Spleen (tissue), 11 donors: Measurements from ENCODE around the gene RFLNA. TPM values are rescaled to one million over a fixed set of nuclear protein-coding genes. Genes with fewer than 3 reads are reported as not detected.

Experiments
- DNase-seq: peaks from one replicate; pipeline ENCODE4 v3.0.0-alpha.2; 2020
- H3K27ac ChIP-seq, 8 donors: fragments of 200-600 bp; sonication (generic) in 7 of 8; 1 replicate in 4 of 8; 2 replicates in 4 of 8; pipeline versions ENCODE4 v1.5.0 to v1.8.0; 2016 to 2021; ENCODE audit warnings: inconsistent platforms in 4 of 8, mild to moderate bottlenecking in 4 of 8, moderate library complexity in 1 of 8
- H3K27me3 ChIP-seq, 7 donors: fragments of 200-600 bp; sonication (generic) in 6 of 7; replicated peaks in 1 of 7; 1 replicate in 4 of 7; 2 replicates in 3 of 7; pipeline versions ENCODE4 v1.5.0 to v1.8.0; 2016 to 2021; ENCODE audit warnings: inconsistent platforms in 3 of 7, mild to moderate bottlenecking in 1 of 7
- H3K36me3 ChIP-seq, 6 donors: fragments of 200-600 bp; sonication (generic) in 5 of 6; 1 replicate in 4 of 6; 2 replicates in 2 of 6; pipeline versions ENCODE4 v1.5.0 to v1.8.0; 2016 to 2021; ENCODE audit warnings: inconsistent platforms in 2 of 6
- H3K4me1 ChIP-seq, 6 donors: fragments of 200-600 bp; sonication (generic) in 5 of 6; 1 replicate in 3 of 6; 2 replicates in 3 of 6; pipeline versions ENCODE4 v1.5.0 to v1.8.0; 2016 to 2021; ENCODE audit warnings: inconsistent platforms in 3 of 6
- H3K4me3 ChIP-seq, 8 donors: fragments of 200-600 bp; sonication (generic) in 7 of 8; 1 replicate in 4 of 8; 2 replicates in 4 of 8; pipeline versions ENCODE4 v1.5.0 to v1.8.0; 2016 to 2021; ENCODE audit warnings: inconsistent platforms in 4 of 8, mild to moderate bottlenecking in 4 of 8, moderate library complexity in 2 of 8
- H3K9me3 ChIP-seq, 8 donors: fragments of 200-600 bp; sonication (generic) in 7 of 8; 1 replicate in 4 of 8; 2 replicates in 4 of 8; pipeline versions ENCODE4 v1.5.0 to v1.8.0; 2016 to 2021; ENCODE audit warnings: inconsistent platforms in 4 of 8
- CTCF ChIP-seq, 11 experiments: fragments of 200-600 bp in 7 of 11; fragments of 450-650 bp in 4 of 11; sonication (generic) in 4 of 11; IDR thresholded peaks in 8 of 11; conservative IDR thresholded peaks in 3 of 11; 1 replicate in 7 of 11; 2 replicates in 4 of 11; pipeline versions ENCODE4 v1.4.0 to v1.8.0; 2016 to 2021; ENCODE audit warnings: antibody characterized with exemption in 11 of 11, inconsistent platforms in 4 of 11, mild to moderate bottlenecking in 1 of 11
- POLR2A ChIP-seq, 3 donors: fragments of 450-650 bp; IDR thresholded peaks; one replicate each; pipeline ENCODE4 v1.5.1; 2017; ENCODE audit warnings: antibody characterized with exemption in 3 of 3, mild to moderate bottlenecking in 1 of 3
- POLR2AphosphoS5 ChIP-seq, 3 donors: sonication (generic); formaldehyde crosslinking; IDR thresholded peaks; one replicate each; pipeline ENCODE4 v1.5.1; 2017; ENCODE audit warnings: antibody characterized with exemption in 3 of 3
- WGBS, 5 donors: extraction: QIAGEN DNeasy Blood & Tissue Kit in 3 of 5; methylation state at CpG; one replicate each; pipeline versions ENCODE4 v1.1.5 to v1.1.7; 2013 to 2018; 5-methylcytosine and 5-hydroxymethylcytosine counted together
- intact Hi-C: fragments of 100-400 bp; cut with DNase I; formaldehyde crosslinking; loops from one replicate; pipeline ENCODE4 v1.15.0; 2023; ENCODE audit warnings: low total_unique reads
- polyA plus RNA-seq, 3 donors: library from polyadenylated mRNA; stranded (reverse); fragments of 200-250 nt; gene quantifications; one replicate each; pipeline ENCODE4 v1.2.1, GENCODE V29; 2013
- total RNA-seq, 7 donors: library from RNA; depleted of rRNA in 3 of 7; stranded (reverse); fragments of >200 nt in 3 of 7; fragmentation: NEBNext Ultra II Directional in 4 of 7; extraction: Animal tissue kit (Norgen Biotek cat#: 25700) in 4 of 7; gene quantifications; one replicate each; pipeline versions ENCODE4 v1.1.0 to v1.2.1, GENCODE V29; 2016 to 2021
- donor health status: healthy with polysubstance abuse.
- donor health status: DM: no; HTN: no; CAD: no; lungs with moderate emphysema.
- donor health status: DM: no; HTN: no; CAD: no.
- donor health status: Bipolar disorder and iron deficiency.
- donor health status: healthy.
- donor health status: DM: no; HTN: no; CAD: no.
- donor health status: DM: yes; HTN: yes; CAD: no.

The RFLNA gene
- total and polyA plus RNA-seq, 10 donors: 0.04 to 0.35 (median 0.21) TPM; not detected in 6

- H3K4me1 ChIP-seq: no peaks in the 10 kb centered on the region
- H3K9me3 ChIP-seq: peaks cover 0 to 4% (median 0%) of the 10 kb centered on the region in 8 donors
- H3K36me3 ChIP-seq: no peaks in the 10 kb centered on the region
- intact Hi-C loops: no loop called here
- TF ChIP-seq POLR2AphosphoS5 (IDR thresholded peaks at IDR 0.05): no peak
- TF ChIP-seq CTCF (IDR thresholded peaks at IDR 0.05 in 8 of 11, conservative IDR thresholded peaks at IDR 0.05 in 3 of 11): no peak
- no peak for TF ChIP-seq POLR2A (IDR thresholded peaks at IDR 0.05)
- DNase-seq: no peak
- H3K27me3 ChIP-seq: peaks cover 0 to 41% (median 6%) of the 10 kb centered on the region in 7 donors
- no peak overlapping the region for H3K4me3 ChIP-seq
- 81 to 87% (median 85%) methylated on average over 15 to 20 of the region's 20 CpGs for WGBS, 5 donors
- no peak overlapping the region for H3K27ac ChIP-seq
These were observed 16.3 kb upstream of the RFLNA start for GRCh38 chr12:124278389-124279101.

- H3K27ac ChIP-seq: no peak overlapping the region
- 84 to 92% (median 90%) methylated on average over 11 of the region's 11 CpGs for WGBS, 5 donors
- no peak overlapping the region for H3K4me3 ChIP-seq
- no peak for DNase-seq
- peaks cover 0 to 41% (median 6%) of the 10 kb centered on the region in 7 donors for H3K27me3 ChIP-seq
- intact Hi-C loops: no loop called here
- no peak for TF ChIP-seq POLR2A (IDR thresholded peaks at IDR 0.05)
- H3K4me1 ChIP-seq: no peaks in the 10 kb centered on the region
- peaks cover 0 to 7% (median 3%) of the 10 kb centered on the region in 8 donors for H3K9me3 ChIP-seq
- H3K36me3 ChIP-seq: no peaks in the 10 kb centered on the region
These were observed 15.6 kb upstream of the RFLNA start for GRCh38 chr12:124279315-124279714.

- intact Hi-C loops: no loop called here
- Histone ChIP-seq H3K27me3 (peaks cover 0 to 41% (median 6%) of the 10 kb centered on the region in 7 donors), H3K36me3 (no peaks in the 10 kb centered on the region), H3K9me3 (peaks cover 0 to 13% (median 9%) of the 10 kb centered on the region in 8 donors), H3K4me1 (no peaks in the 10 kb centered on the region), H3K4me3 (no peak overlapping the region), H3K27ac (no peak overlapping the region)
- no peak for TF ChIP-seq POLR2A (IDR thresholded peaks at IDR 0.05)
- no peak for TF ChIP-seq POLR2AphosphoS5 (IDR thresholded peaks at IDR 0.05)
- TF ChIP-seq CTCF (IDR thresholded peaks at IDR 0.05 in 8 of 11, conservative IDR thresholded peaks at IDR 0.05 in 3 of 11): no peak
- WGBS, 5 donors: 46 to 73% (median 59%) methylated on average over 12 to 19 of the region's 19 CpGs
- DNase-seq: no peak
These were observed 15.0 kb upstream of the RFLNA start for GRCh38 chr12:124279846-124280360.

- no peak for TF ChIP-seq POLR2AphosphoS5 (IDR thresholded peaks at IDR 0.05)
- no peak for TF ChIP-seq POLR2A (IDR thresholded peaks at IDR 0.05)
- TF ChIP-seq CTCF (IDR thresholded peaks at IDR 0.05 in 8 of 11, conservative IDR thresholded peaks at IDR 0.05 in 3 of 11): no peak
- no peaks in the 10 kb centered on the region for H3K36me3 ChIP-seq
- WGBS, 5 donors: 90 to 97% (median 94%) methylated on average over 2 of the region's 2 CpGs
- H3K27ac ChIP-seq: no peak overlapping the region
- H3K4me3 ChIP-seq: no peak overlapping the region
- intact Hi-C loops: no loop called here
- no peaks in the 10 kb centered on the region for H3K4me1 ChIP-seq
- peaks cover 0 to 24% (median 18%) of the 10 kb centered on the region in 8 donors for H3K9me3 ChIP-seq
- DNase-seq: no peak
- H3K27me3 ChIP-seq: peaks cover 0 to 42% (median 6%) of the 10 kb centered on the region in 7 donors
These were observed 13.6 kb upstream of the RFLNA start for GRCh38 chr12:124281309-124281708.
